ENCODE measurements around the gene SAMD1.

Gene SAMD1

DNA sequence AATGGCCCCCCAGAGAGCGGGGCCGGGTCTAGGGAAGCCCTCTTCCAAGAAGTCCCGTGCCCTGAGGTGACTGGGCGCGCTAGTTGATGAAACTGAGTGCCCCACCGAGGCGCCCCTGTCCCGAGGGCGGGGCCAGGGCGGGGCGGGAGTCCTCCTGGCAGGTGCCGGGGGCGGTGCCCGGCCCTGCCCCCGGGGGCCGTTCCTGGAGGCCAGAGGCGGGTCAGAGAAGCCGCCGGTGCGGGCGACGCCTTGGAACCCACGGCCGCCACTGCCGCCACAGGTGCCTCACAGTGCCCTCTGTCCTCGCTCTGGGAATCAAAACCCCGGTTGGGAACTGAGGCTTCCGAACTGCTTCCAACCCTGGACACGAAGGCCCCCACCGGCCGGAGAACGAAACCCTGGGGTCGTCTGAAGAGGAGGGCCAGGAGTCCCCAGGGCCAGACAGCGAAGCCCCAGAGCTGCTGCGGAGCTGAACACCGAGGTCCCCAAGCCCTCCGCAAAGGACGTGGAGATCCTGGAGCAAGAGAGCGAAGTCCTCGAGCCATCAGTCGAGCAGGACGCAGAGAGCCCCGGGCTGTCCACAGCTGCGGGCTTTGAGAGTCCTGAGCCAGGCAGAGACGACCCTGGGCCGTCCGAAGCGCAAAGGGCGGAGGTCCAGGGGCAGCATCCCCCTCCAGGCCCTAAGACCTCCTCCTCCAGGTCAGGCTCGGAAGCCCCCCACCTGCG, 17.9 kb downstream of the SAMD1 start, which contains the start of gene MISP3:
Gene MISP3 (plus strand): TSS at position 252 of the 726 bp plus-strand sequence. CDS start 524 bp downstream, outside the sequence.
- DNase-seq (ENCODE audit: low read depth): no peak
- TF ChIP-seq, protein P1, sequence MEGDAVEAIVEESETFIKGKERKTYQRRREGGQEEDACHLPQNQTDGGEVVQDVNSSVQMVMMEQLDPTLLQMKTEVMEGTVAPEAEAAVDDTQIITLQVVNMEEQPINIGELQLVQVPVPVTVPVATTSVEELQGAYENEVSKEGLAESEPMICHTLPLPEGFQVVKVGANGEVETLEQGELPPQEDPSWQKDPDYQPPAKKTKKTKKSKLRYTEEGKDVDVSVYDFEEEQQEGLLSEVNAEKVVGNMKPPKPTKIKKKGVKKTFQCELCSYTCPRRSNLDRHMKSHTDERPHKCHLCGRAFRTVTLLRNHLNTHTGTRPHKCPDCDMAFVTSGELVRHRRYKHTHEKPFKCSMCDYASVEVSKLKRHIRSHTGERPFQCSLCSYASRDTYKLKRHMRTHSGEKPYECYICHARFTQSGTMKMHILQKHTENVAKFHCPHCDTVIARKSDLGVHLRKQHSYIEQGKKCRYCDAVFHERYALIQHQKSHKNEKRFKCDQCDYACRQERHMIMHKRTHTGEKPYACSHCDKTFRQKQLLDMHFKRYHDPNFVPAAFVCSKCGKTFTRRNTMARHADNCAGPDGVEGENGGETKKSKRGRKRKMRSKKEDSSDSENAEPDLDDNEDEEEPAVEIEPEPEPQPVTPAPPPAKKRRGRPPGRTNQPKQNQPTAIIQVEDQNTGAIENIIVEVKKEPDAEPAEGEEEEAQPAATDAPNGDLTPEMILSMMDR (conservative IDR thresholded peaks at IDR 0.05; ENCODE audit: low read length): no peak
- peak within 1 kb of the TSS; percentile 73 for H3K4me3 ChIP-seq (ENCODE audit: low read length)

DNA sequence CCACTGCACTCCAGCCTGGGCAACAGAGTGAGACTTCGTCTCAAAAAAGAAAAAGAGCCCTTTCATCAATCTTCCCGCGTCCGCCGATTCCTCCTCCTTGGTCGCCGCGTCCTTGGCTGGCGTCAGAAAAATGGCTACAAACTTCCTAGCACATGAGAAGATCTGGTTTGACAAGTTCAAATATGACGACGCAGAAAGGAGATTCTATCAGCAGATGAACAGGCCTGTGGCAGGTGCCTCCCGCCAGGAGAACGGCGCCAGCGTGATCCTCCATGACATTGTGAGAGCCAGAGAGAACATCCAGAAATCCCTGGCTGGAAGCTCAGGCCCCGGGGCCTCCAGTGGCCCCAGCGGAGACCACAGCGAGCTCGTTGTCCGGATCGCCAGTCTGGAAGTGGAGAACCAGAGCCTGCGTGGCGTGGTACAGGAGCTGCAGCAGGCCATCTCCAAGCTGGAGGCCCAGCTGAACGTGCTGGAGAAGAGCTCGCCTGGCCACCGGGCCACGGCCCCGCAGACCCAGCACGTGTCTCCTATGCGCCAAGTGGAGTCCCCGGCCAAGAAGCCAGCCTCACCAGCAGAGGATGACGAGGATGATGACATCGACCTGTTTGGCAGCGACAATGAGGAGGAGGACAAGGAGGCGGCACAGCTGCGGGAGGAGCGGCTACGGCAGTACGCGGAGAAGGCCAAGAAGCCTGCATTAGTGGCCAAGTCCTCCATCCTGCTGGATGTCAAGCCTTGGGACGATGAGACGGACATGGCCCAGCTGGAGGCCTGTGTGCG, 20.1 kb downstream of the SAMD1 start:
- no peak overlapping the region for H3K4me3 ChIP-seq (ENCODE audit: low read length)
- DNase-seq (ENCODE audit: low read depth): no peak
- TF ChIP-seq, protein P1 (conservative IDR thresholded peaks at IDR 0.05; ENCODE audit: low read length): no peak

DNA sequence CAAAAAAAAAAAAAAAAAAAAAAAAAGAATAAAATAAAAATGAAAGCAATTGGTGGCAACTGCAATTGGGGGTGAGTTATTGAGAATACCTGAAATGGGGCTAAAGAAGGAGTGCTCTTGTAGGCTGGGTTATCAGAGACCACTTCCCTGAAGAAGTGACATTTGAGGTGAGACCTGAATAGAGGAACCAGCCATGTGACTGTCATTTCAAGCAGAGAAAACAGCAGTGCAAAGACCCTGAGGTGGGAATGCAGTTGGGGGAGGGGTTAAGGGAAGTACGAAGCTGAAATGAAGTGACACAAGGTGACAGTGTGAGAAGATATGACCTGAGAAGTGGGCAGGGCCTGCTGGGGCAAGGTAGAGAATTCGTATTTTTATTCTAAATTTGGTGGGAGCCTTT, 24.4 kb downstream of the SAMD1 start:
- no peak overlapping the region for H3K4me3 ChIP-seq (ENCODE audit: low read length)
- TF ChIP-seq, protein P1 (conservative IDR thresholded peaks at IDR 0.05; ENCODE audit: low read length): no peak
- DNase-seq (ENCODE audit: low read depth): no peak

DNA sequence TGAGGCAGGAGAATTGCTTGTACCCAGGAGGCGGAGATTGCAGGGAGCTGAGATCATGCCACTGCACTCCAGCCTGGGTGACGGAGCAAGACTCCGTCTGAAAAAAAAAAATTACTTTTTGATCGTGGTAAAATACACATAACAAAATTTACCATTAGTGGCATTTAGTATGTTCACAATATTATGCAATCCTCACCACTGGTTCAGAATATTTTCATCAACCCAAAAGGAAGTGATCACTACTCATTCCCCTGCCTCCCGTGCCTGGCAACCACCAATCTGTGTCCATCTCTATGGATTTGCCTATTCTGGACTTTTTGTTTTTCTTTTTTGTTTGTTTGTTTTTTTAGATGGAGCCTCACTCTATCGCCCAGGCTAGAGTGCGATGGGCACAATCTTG, 27.4 kb downstream of the SAMD1 start:
- no peak for DNase-seq (ENCODE audit: low read depth)
- H3K4me3 ChIP-seq (ENCODE audit: low read length): no peak overlapping the region
- TF ChIP-seq, protein P1 (conservative IDR thresholded peaks at IDR 0.05; ENCODE audit: low read length): no peak

DNA sequence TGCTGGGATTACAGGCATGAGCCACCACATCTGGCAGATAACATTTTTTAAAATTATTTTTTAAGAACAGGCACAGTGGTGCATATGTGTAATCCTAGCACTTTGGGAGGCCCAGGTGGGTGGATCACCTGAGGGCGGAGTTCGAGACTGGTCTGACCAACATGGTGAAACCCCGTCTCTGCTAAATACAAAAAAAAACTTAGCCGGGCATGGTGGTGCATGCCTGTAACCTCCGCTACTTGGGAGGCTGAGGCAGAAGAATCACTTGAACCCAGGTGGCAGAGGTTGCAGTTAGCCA, 28.0 kb downstream of the SAMD1 start:
- TF ChIP-seq, protein P1 (conservative IDR thresholded peaks at IDR 0.05; ENCODE audit: low read length): no peak
- DNase-seq (ENCODE audit: low read depth): no peak
- H3K4me3 ChIP-seq (ENCODE audit: low read length): no peak overlapping the region

DNA sequence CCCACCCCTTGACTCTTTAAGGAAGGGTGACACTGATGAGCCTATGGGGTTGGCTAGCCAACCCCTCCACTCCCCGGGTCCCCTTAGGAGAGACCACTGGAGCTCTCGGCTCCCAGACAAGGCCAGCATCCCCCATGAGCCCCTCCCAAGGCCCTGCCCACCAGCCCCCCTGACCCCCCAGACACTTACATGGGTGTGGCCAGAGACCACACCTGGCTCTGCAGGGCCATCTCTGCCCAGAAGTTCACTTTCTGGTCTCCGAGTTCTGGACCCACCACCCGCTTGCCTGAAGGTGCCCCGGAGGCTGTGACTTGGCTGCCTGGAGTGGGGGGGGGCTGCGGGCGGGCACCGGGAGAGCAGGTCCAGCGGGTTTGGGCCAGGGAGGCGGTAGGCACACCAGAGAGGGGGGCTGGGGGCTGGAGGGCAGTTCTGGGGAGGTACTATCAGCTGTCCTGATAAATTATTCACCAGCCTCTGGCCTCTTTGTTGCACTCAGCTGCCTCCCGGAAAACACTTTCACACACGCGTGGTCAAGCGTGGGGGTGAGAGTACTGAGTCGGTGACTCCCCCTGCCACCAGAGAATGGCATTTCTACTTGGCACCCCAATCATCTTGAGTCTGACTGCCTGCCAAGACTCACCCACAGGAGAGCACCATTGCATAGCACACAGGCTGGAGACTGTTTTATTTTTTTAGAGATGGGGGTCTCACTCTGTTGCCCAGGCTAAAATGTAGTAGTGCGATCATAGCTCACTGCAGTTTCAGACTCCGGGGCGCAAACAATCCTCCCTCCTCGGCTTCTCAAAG, 28.6 kb downstream of the SAMD1 start, which contains the start of gene PALM3:
Gene PALM3 (minus strand): TSS at position 326 of the 807 bp plus-strand sequence. CDS start 96 bp downstream, at position 230.
- no peak within 1 kb of the TSS for H3K4me3 ChIP-seq (ENCODE audit: low read length)
- no peak for DNase-seq (ENCODE audit: low read depth)
- TF ChIP-seq, protein P1 (conservative IDR thresholded peaks at IDR 0.05; ENCODE audit: low read length): no peak
